Activated CD4-positive, alpha-beta T cell treated with anti-CD3 and anti-CD28 coated beads, Interleukin-2, amount 10 ng/mL, durations not matched to agents 7 days and 5 days (primary cell): ENCODE measurements around the gene BRMS1L. TPM values are rescaled to one million over a fixed set of nuclear protein-coding genes. Genes with fewer than 3 reads are reported as not detected.
A peak's percentile ranks its signal among the peaks of the same experiment; 100 is the strongest.
"Not testable (repeated sequence)": the region's sequence is repeated elsewhere in the genome, so short reads cannot be mapped to it uniquely, and the experiment has no call there.

Experiments
- CTCF ChIA-PET: fragments of 350-600 bp; sonication (Branson Sonifier 250); formaldehyde crosslinking; loops from one replicate; lab custom pipeline; 2021; ENCODE audit warnings: antibody characterized with exemption; lab: Charles Lee
- POLR2A ChIA-PET: fragments of 350-600 bp; sonication (Branson Sonifier 250); formaldehyde crosslinking; loops from one replicate; lab custom pipeline; 2021; ENCODE audit warnings: antibody characterized with exemption; lab: Charles Lee
- DNase-seq: peaks from one replicate; pipeline ENCODE4 v3.0.0-alpha.2; 2020
- H3K27ac Mint-ChIP-seq: one replicate; pipeline ENCODE4 v1.8.0; 2021; ENCODE audit warnings: mild to moderate bottlenecking, moderate library complexity, mixed read lengths
- H3K27me3 Mint-ChIP-seq: one replicate; pipeline ENCODE4 v1.8.0; 2021; ENCODE audit warnings: mixed read lengths
- H3K36me3 Mint-ChIP-seq: one replicate; pipeline ENCODE4 v1.8.0; 2021; ENCODE audit warnings: low read depth, mixed read lengths
- H3K4me1 Mint-ChIP-seq: one replicate; pipeline ENCODE4 v1.8.0; 2021; ENCODE audit warnings: mixed read lengths
- H3K4me3 Mint-ChIP-seq: one replicate; pipeline ENCODE4 v1.8.0; 2021; ENCODE audit warnings: mild to moderate bottlenecking, moderate library complexity, mixed read lengths
- H3K9me3 Mint-ChIP-seq: one replicate; pipeline ENCODE4 v1.8.0; 2021; ENCODE audit warnings: mixed read lengths
- total RNA-seq, 2 experiments: library from RNA; stranded (reverse); gene quantifications; one replicate each; pipeline ENCODE4 v1.2.3, GENCODE V29; 2021

BRMS1L gene
- 1 to 10 TPM; 4.8 to 4.9 TPM for total RNA-seq

- peak within 1 kb of the TSS; percentile 75 for H3K4me3 Mint-ChIP-seq
- CTCF ChIA-PET: interaction anchor here (0.5 to 1.2 kb wide), 4 partner anchors 9 to 954 kb away, joined by 3 to 6 read pairs (median 4); no protein-coding TSS in a partner anchor
Observed at GRCh38 chr14:35826218-35826951, at the start of gene BRMS1L. TSS of gene BRMS1L (plus strand) at chr14:35826338. CDS start at chr14:35826517, 179 bp downstream.

GRCh38 chr14:35776823-35777222 lies 49.3 kb upstream of the BRMS1L start:
- ChIA-PET CTCF (interaction anchor here (0.6 to 1.5 kb wide), 3 partner anchors 19 to 1617 kb away, joined by 3 to 5 read pairs (median 5); no protein-coding TSS in a partner anchor), POLR2A (no interaction called here)
- no peak overlapping the region for H3K27ac Mint-ChIP-seq

More at GRCh38 chr14:35826218-35826951, at the start of gene BRMS1L:
- POLR2A ChIA-PET: interaction anchor here (0.6 to 1.0 kb wide), 6 partner anchors 8 to 1512 kb away, joined by 3 read pairs; no protein-coding TSS in a partner anchor
- DNase-seq: peak; percentile 98
- Mint-ChIP-seq H3K9me3 (no peaks in the 10 kb centered on the region), H3K27me3 (peaks cover 3% of the 10 kb centered on the region), H3K4me1 (peaks cover 22% of the 10 kb centered on the region), H3K36me3 (peaks cover under 1% of the 10 kb centered on the region), H3K27ac (peak within 1 kb of the TSS; percentile 97)

GRCh38 chr14:35777550-35777949 lies 48.6 kb upstream of the BRMS1L start:
- CTCF ChIA-PET: not testable (repeated sequence)
- H3K9me3 Mint-ChIP-seq: peaks cover 15% of the 10 kb centered on the region
- H3K36me3 Mint-ChIP-seq: peaks cover 16% of the 10 kb centered on the region

More at GRCh38 chr14:35776823-35777222, 49.3 kb upstream of the BRMS1L start:
- no peak for DNase-seq
- peaks cover 2% of the 10 kb centered on the region for H3K4me1 Mint-ChIP-seq
- no peak overlapping the region for H3K4me3 Mint-ChIP-seq
- H3K36me3 Mint-ChIP-seq: peaks cover 14% of the 10 kb centered on the region
- H3K9me3 Mint-ChIP-seq: peaks cover 13% of the 10 kb centered on the region
- H3K27me3 Mint-ChIP-seq: no peaks in the 10 kb centered on the region

GRCh38 chr14:35779368-35779767 lies 46.8 kb upstream of the BRMS1L start:
- H3K36me3 Mint-ChIP-seq: peaks cover 17% of the 10 kb centered on the region
- peaks cover 15% of the 10 kb centered on the region for H3K9me3 Mint-ChIP-seq
- H3K27ac Mint-ChIP-seq: no peak overlapping the region
- H3K4me1 Mint-ChIP-seq: no peaks in the 10 kb centered on the region
- CTCF ChIA-PET: no interaction called here
- DNase-seq: no peak
- POLR2A ChIA-PET: no interaction called here
- no peak overlapping the region for H3K4me3 Mint-ChIP-seq
- no peaks in the 10 kb centered on the region for H3K27me3 Mint-ChIP-seq

More at GRCh38 chr14:35777550-35777949, 48.6 kb upstream of the BRMS1L start:
- H3K4me3 Mint-ChIP-seq, H3K27ac Mint-ChIP-seq, POLR2A ChIA-PET, DNase-seq, H3K27me3 Mint-ChIP-seq, H3K4me1 Mint-ChIP-seq: not testable (repeated sequence)

GRCh38 chr14:35783699-35784098 lies 42.4 kb upstream of the BRMS1L start:
- Mint-ChIP-seq H3K4me3 (no peak overlapping the region), H3K27me3 (no peaks in the 10 kb centered on the region), H3K36me3 (peaks cover 21% of the 10 kb centered on the region), H3K9me3 (peaks cover 15% of the 10 kb centered on the region), H3K27ac (no peak overlapping the region), H3K4me1 (peaks cover 3% of the 10 kb centered on the region)
- DNase-seq: no peak
- CTCF ChIA-PET: no interaction called here
- POLR2A ChIA-PET: no interaction called here

GRCh38 chr14:35786856-35787255 lies 39.3 kb upstream of the BRMS1L start:
- Mint-ChIP-seq H3K27ac (no peak overlapping the region), H3K27me3 (no peaks in the 10 kb centered on the region), H3K4me3 (no peak overlapping the region), H3K4me1 (peaks cover 17% of the 10 kb centered on the region), H3K9me3 (peaks cover 1% of the 10 kb centered on the region), H3K36me3 (peaks cover 14% of the 10 kb centered on the region)
- ChIA-PET CTCF (interaction anchor here (1.7 kb wide), 1 partner anchor 92 kb away, joined by 3 read pairs; no protein-coding TSS in a partner anchor), POLR2A (no interaction called here)
- no peak for DNase-seq

- Mint-ChIP-seq H3K36me3 (peaks cover 8% of the 10 kb centered on the region), H3K27ac (no peak overlapping the region), H3K27me3 (no peaks in the 10 kb centered on the region), H3K4me3 (no peak overlapping the region), H3K4me1 (peaks cover 17% of the 10 kb centered on the region), H3K9me3 (no peaks in the 10 kb centered on the region)
- CTCF ChIA-PET: interaction anchor here (0.9 kb wide), 1 partner anchor 28 kb away, joined by 3 read pairs; no protein-coding TSS in a partner anchor
- no peak for DNase-seq
- POLR2A ChIA-PET: no interaction called here
Observed at GRCh38 chr14:35789651-35790050, 36.5 kb upstream of the BRMS1L start.

GRCh38 chr14:35797796-35798195 lies 28.3 kb upstream of the BRMS1L start:
- CTCF ChIA-PET: interaction anchor here (0.7 to 2.0 kb wide), 5 partner anchors 8 to 24 kb away, joined by 3 to 6 read pairs (median 3); partner anchors contain the start of gene RALGAPA1
- H3K27me3 Mint-ChIP-seq: no peaks in the 10 kb centered on the region
- H3K36me3 Mint-ChIP-seq: peaks cover under 1% of the 10 kb centered on the region
- H3K27ac Mint-ChIP-seq: no peak overlapping the region
- H3K4me1 Mint-ChIP-seq: peaks cover 15% of the 10 kb centered on the region
- DNase-seq: no peak
- H3K4me3 Mint-ChIP-seq: no peak overlapping the region
- H3K9me3 Mint-ChIP-seq: no peaks in the 10 kb centered on the region
- POLR2A ChIA-PET: no interaction called here

- H3K9me3 Mint-ChIP-seq: no peaks in the 10 kb centered on the region
- H3K27ac Mint-ChIP-seq: no peak overlapping the region
- H3K4me3 Mint-ChIP-seq: no peak overlapping the region
- H3K36me3 Mint-ChIP-seq: peaks cover 4% of the 10 kb centered on the region
- no peak for DNase-seq
- CTCF ChIA-PET: interaction anchor here (0.9 kb wide), 3 partner anchors 9 to 22 kb away, joined by 3 read pairs; no protein-coding TSS in a partner anchor
- no peaks in the 10 kb centered on the region for H3K27me3 Mint-ChIP-seq
- H3K4me1 Mint-ChIP-seq: peaks cover 29% of the 10 kb centered on the region
- POLR2A ChIA-PET: no interaction called here
Observed at GRCh38 chr14:35806006-35806907, 19.9 kb upstream of the BRMS1L start.

GRCh38 chr14:35807131-35807961 lies 18.8 kb upstream of the BRMS1L start:
- POLR2A ChIA-PET: no interaction called here
- H3K4me1 Mint-ChIP-seq: peaks cover 29% of the 10 kb centered on the region
- peaks cover 4% of the 10 kb centered on the region for H3K36me3 Mint-ChIP-seq
- CTCF ChIA-PET: interaction anchor here (0.6 to 0.9 kb wide), 3 partner anchors 14 to 1557 kb away, joined by 3 to 5 read pairs (median 3); no protein-coding TSS in a partner anchor
- H3K4me3 Mint-ChIP-seq: peak overlapping the region; percentile 98
- peak overlapping the region; percentile 97 for H3K27ac Mint-ChIP-seq
- DNase-seq: no peak
- no peaks in the 10 kb centered on the region for H3K27me3 Mint-ChIP-seq
- no peaks in the 10 kb centered on the region for H3K9me3 Mint-ChIP-seq

- H3K27me3 Mint-ChIP-seq: no peaks in the 10 kb centered on the region
- CTCF ChIA-PET: interaction anchor here (0.6 kb wide), 1 partner anchor 1558 kb away, joined by 5 read pairs; no protein-coding TSS in a partner anchor
- H3K36me3 Mint-ChIP-seq: peaks cover under 1% of the 10 kb centered on the region
- DNase-seq: no peak
- H3K4me1 Mint-ChIP-seq: peaks cover 27% of the 10 kb centered on the region
- POLR2A ChIA-PET: no interaction called here
- peak overlapping the region; percentile 97 for H3K27ac Mint-ChIP-seq
- peak overlapping the region; percentile 98 for H3K4me3 Mint-ChIP-seq
- H3K9me3 Mint-ChIP-seq: no peaks in the 10 kb centered on the region
Observed at GRCh38 chr14:35808076-35808637, 18.0 kb upstream of the BRMS1L start.
